Peyer's patch (tissue), 4 donors: Measurements from ENCODE around the gene LYPD5.
A peak's percentile ranks its signal among the peaks of the same experiment; 100 is the strongest.

Source experiments
- CTCF ChIP-seq, 6 experiments: fragments of 450-650 bp in 4 of 6; fragments of 200-600 bp in 2 of 6; sonication (generic) in 1 of 6; IDR thresholded peaks; one replicate each; pipeline ENCODE4 v1.5.1; 2017 to 2019; ENCODE audit warnings: antibody characterized with exemption in 6 of 6, mild to moderate bottlenecking in 3 of 6, moderate library complexity in 1 of 6
- POLR2A ChIP-seq, 2 donors: fragments of 450-650 bp; IDR thresholded peaks; one replicate each; pipeline ENCODE4 v1.5.1; 2017; ENCODE audit warnings: antibody characterized with exemption in 2 of 2, mild to moderate bottlenecking in 2 of 2, moderate library complexity in 2 of 2

- TF ChIP-seq CTCF (IDR thresholded peaks at IDR 0.05) = peak in 1 of 6 experiments; percentile 0
- TF ChIP-seq POLR2A (IDR thresholded peaks at IDR 0.05) = no peak
Measured at GRCh38 chr19:43766755-43767043, 35.5 kb downstream of the LYPD5 start.
